ENCODE measurements around the gene COL13A1. TPM values are rescaled to one million over a fixed set of nuclear protein-coding genes. Genes with fewer than 3 reads are reported as not detected.

The COL13A1 gene
- total RNA-seq, 1 experiment from 2014 or later = 0.11 TPM

DNA sequence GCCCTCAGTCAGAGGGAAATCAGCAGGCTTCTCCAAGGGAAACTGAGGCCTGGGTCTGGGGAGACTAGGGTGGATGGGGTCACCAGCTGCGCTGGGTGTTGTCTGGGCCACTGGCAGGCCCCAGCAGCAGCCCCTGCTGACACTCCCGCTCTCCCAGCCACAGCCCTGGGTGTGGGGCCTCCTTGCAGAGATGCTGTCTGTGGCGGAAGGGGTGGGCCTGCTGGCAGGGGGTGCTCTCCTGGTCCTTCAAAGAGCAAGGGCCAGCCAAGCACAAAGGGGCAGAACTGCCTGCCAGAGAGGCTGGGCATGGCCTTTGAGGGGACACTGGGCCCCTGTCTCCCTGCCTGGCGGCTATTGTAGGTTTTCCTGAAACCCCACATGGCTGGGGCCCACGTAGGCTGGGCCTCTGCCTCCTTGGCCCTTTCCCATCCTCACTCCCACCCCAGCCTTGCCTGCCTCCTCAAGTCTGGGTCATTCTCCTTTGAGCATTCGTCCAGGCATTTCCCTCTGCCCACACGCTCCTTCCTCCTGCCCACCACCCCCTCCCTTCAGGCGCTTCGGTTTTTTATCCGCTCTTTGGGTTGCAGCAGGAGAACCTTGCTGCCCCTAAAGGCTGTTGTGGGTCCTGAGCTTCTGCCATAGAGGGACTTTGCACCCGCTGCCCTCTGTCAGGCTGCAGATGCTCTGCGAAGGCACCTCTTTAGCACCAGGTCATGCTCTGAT lies 9.1 kb downstream of the COL13A1 start:
- no peak for DNase-seq (ENCODE audit: low read depth, low spot score)
- in situ Hi-C loops (cut with HindIII; ENCODE audit: low pct_unique_long_range_greater_than_20kb, low sequenced_read_pairs) = no loop called here

DNA sequence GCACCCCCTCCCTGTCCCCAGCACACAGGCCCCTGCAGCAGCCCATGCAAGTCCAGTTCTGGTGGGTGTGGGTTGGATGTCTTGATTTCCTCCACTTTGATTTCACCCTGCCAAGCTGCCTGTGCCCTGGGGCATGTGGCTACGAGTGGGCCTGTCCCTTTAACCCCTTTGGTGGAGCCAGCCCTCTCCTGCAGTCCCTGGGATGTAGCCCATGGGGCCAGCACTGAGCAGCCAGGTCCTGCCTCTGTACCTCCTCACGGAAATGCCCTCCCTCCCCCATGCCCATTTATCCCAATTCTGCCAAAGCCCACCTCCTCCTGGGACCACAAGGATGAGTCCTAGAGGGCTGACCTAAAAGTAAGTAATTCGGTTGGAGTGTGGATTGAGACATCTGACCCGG lies 11.9 kb downstream of the COL13A1 start:
- in situ Hi-C loops (cut with HindIII; ENCODE audit: low pct_unique_long_range_greater_than_20kb, low sequenced_read_pairs) = no loop called here
- DNase-seq (ENCODE audit: low read depth, low spot score) = no peak

- DNase-seq (ENCODE audit: low read depth, low spot score) = no peak
- in situ Hi-C loops (cut with HindIII; ENCODE audit: low pct_unique_long_range_greater_than_20kb, low sequenced_read_pairs) = no loop called here
Observed at GRCh38 chr10:69814251-69814650, 12.5 kb downstream of the COL13A1 start.

GRCh38 chr10:69815104-69815503 lies 13.4 kb downstream of the COL13A1 start:
- DNase-seq (ENCODE audit: low read depth, low spot score) = no peak

GRCh38 chr10:69816521-69816920 lies 14.8 kb downstream of the COL13A1 start:
- DNase-seq (ENCODE audit: low read depth, low spot score) = no peak
- in situ Hi-C loops (cut with HindIII; ENCODE audit: low pct_unique_long_range_greater_than_20kb, low sequenced_read_pairs) = no loop called here

More at GRCh38 chr10:69815104-69815503, 13.4 kb downstream of the COL13A1 start:
- in situ Hi-C loops (cut with HindIII; ENCODE audit: low pct_unique_long_range_greater_than_20kb, low sequenced_read_pairs) = no loop called here

DNA sequence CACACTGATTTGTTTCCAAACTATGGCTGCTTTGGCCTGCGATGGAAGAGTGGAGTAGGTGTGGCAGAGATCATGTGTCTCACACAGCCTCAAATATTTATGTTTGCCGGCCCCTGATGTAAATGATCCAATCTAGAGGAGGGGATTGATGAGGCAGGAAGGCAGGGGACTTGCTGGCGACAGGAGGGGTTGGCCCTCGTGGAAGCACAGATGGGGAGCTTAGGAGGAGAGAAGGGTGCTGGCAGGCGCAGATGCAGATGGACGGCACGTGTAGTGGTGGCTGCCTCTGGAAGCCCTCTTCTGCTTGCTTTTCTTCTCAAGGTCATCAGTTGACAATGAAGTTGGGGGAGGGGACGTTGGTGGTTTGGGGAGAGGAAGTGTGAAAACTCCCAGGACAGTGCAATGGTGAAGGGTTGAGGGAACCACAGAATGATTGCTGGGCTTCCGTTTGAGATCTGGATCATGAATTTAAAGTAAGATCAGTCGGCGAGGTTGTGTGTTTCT lies 15.4 kb downstream of the COL13A1 start:
- DNase-seq (ENCODE audit: low read depth, low spot score) = no peak
- in situ Hi-C loops (cut with HindIII; ENCODE audit: low pct_unique_long_range_greater_than_20kb, low sequenced_read_pairs) = no loop called here

DNA sequence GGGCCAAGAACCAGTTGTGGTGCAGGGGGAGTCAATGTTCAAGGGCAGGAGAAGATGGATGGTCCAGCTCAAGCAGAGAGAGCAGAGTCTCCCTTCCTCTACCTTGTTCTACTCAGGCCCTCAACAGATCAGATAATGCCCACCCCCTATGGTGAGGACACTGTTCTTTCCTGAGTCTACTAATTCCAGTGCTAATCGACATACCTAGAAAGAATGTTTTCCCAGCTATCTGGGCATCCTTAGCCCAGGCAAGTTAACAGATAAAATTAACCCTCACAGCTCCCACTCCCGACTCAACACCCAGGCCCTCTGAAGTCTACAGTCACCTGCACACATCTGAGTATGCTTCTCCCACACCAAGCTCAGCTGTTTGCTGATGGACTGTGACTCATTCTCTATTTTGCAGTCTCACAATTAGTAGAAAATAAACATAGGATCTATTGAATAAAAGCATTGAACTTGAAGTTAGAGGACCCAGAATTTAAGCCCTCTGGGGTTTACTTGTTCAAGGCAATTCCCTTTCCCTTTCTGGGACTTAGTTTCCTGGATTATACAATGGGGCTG lies 17.1 kb downstream of the COL13A1 start:
- in situ Hi-C loops (cut with HindIII; ENCODE audit: low pct_unique_long_range_greater_than_20kb, low sequenced_read_pairs) = no loop called here
- no peak for DNase-seq (ENCODE audit: low read depth, low spot score)

- in situ Hi-C loops (cut with HindIII; ENCODE audit: low pct_unique_long_range_greater_than_20kb, low sequenced_read_pairs) = no loop called here
- no peak for DNase-seq (ENCODE audit: low read depth, low spot score)
Observed at GRCh38 chr10:69819716-69820506, 18.2 kb downstream of the COL13A1 start.

- in situ Hi-C loops (cut with HindIII; ENCODE audit: low pct_unique_long_range_greater_than_20kb, low sequenced_read_pairs) = no loop called here
- no peak for DNase-seq (ENCODE audit: low read depth, low spot score)
Observed at GRCh38 chr10:69820817-69821216, 19.1 kb downstream of the COL13A1 start.

DNA sequence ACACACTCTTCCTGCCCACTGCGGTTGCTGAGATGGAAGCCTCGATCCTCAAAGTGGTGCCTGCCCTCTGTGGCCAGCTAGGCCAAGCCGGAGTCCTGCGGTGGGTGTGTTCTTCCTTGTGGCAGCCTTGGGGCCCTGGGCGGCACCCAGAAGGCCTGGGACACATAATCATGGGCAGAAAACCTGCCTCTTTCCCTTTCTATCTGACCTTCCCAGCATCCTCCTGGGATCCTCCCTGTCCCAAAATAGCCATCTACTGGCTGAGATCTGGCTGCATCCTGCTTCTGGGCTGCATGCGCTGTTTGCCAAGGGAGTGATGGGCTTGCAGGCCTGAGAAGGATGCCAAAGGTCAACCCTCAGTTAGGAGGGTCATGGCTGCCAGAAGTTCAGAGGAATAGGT lies 23.9 kb downstream of the COL13A1 start:
- DNase-seq (ENCODE audit: low read depth, low spot score) = no peak

DNA sequence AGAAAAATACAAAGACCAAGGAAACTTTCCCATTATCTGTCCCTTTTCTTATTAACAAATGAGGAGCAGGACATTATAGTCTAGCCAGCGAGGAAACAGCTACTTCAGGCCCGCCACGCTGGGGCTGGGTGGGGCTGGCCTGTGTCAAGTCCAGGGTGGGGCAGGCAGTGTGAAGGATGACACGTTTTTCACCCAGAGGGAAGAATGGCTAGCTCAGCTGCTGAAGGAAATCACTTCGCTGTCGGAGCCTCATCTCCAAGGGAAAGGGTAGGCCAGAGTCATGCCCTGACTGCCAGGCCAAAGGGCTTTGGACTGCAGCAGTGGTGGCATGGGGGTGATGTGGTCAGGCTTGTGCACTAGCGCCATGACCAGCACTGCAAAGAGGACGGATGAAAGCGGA lies 24.4 kb downstream of the COL13A1 start:
- in situ Hi-C loops (cut with HindIII; ENCODE audit: low pct_unique_long_range_greater_than_20kb, low sequenced_read_pairs) = no loop called here
- DNase-seq (ENCODE audit: low read depth, low spot score) = no peak

More for the DNA sequence above, 23.9 kb downstream of the COL13A1 start:
- in situ Hi-C loops (cut with HindIII; ENCODE audit: low pct_unique_long_range_greater_than_20kb, low sequenced_read_pairs) = no loop called here

- in situ Hi-C loops (cut with HindIII; ENCODE audit: low pct_unique_long_range_greater_than_20kb, low sequenced_read_pairs) = no loop called here
- no peak for DNase-seq (ENCODE audit: low read depth, low spot score)
Observed at GRCh38 chr10:69826789-69827554, 25.3 kb downstream of the COL13A1 start.

DNA sequence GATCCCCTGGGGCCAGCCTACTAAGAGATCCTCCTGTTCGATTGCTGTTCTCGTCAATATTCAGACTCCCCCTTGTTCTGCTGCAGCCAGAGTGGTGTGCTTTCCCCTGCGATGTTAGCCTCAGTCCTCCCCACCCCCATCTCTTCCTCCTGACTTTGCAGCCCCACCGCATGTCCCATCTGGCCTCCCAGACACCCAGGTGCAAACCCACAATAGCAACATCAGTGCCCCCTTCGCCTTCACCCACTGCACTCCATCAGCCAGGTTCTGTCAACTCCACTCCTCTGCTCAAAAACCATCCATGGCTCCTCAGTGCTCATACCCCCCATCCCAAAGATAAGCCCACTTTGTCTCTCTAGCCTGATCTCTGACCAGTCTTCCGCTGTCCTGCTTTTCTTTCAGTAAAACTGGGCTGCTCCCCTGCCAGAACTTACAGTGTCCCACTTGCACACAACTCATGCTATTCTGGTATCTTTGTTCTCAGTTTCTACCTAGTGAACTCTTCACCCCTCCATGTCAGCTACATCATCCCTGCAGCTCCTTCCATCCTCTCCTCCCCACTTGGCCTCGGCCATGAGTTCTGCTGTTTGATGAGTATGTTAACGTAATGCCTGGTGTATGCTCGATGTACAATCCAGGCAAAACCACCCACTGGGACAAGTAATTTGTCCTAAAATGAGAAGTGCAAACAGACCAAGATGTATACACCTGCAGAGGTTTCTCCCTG lies 26.6 kb downstream of the COL13A1 start:
- no peak for DNase-seq (ENCODE audit: low read depth, low spot score)
- in situ Hi-C loops (cut with HindIII; ENCODE audit: low pct_unique_long_range_greater_than_20kb, low sequenced_read_pairs) = no loop called here

DNA sequence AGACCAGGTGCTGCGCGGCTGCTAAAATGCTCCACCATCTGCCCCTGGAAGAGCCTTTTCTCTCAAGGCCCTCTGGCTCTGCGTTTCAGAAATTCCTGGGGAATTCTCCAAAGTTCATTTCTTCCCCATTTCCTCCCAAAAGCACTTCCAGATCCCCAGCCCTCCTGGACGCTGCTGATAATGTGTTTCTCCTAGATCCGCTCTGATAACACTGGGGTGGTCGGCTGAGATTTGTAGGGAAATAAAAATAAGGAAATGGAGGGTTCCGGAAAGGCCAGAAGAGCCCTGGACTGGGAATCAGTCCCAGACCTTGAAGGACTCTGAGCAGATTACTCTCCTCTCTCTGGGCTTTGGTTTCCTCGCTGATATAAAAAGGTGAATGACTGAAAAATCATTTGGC lies 28.1 kb downstream of the COL13A1 start:
- DNase-seq (ENCODE audit: low read depth, low spot score) = no peak
- in situ Hi-C loops (cut with HindIII; ENCODE audit: low pct_unique_long_range_greater_than_20kb, low sequenced_read_pairs) = no loop called here

DNA sequence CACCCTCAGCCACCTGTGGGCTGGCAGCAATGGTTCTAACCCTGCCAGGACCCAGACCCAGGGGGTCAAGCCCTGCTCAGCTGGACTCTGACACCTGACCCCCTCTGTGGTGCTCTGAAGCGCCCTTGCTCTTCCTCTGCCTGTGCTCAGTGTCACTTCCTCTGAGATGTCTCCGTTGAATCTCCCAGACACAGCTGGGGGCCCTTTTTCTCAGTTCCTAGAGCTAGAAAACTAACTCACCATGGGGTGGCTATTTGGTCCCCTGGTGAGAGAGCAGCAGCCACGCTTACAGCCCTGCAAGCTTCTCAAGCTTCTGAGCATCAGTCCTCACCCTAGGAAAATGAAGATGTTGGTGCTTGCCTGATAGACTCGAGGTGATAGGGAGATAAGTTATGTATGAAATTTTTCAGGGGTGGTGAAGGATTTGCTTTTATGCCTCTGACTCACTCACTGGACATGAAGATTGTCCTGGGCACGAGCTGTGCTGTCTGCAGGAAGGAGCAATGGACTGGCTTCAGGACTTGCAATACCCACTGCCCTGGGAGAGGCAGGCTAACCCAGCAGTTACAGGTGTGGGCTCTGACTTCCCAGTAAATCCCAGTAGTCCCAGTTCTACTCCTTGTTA lies 29.6 kb downstream of the COL13A1 start:
- in situ Hi-C loops (cut with HindIII; ENCODE audit: low pct_unique_long_range_greater_than_20kb, low sequenced_read_pairs) = no loop called here
- DNase-seq (ENCODE audit: low read depth, low spot score) = no peak

DNA sequence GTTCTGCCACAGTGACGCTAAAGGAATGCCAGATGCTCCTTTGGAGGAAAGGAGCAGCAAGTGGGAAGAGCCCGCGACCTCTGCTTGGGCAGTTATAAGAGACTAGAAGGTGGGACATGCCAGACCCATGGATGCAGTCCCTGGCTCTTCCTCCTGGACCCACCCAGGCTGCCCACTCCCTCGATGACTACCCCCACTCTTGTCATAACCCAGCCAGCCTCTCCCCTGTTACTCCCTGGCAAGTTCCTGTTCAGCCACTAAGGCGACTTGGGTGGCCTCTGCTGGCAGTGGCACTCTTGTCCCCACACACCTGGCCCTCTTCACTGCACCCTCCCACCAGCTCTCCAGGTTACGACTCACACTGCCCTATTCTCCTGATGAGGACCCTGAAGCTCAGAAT lies 33.5 kb downstream of the COL13A1 start:
- in situ Hi-C loops (cut with HindIII; ENCODE audit: low pct_unique_long_range_greater_than_20kb, low sequenced_read_pairs) = no loop called here
- DNase-seq (ENCODE audit: low read depth, low spot score) = no peak

Data from SK-MEL-5 (cell line).